Globus pallidus (tissue), 1 donor: ENCODE measurements around the gene POTEH.
"Not testable (repeated sequence)": the region's sequence is repeated elsewhere in the genome, so short reads cannot be mapped to it uniquely, and the experiment has no call there.

Source experiments
- DNase-seq: peaks from one replicate; pipeline ENCODE4 v3.0.0-alpha.2; 2015; ENCODE audit warnings: low spot score

POTEH gene

DNA sequence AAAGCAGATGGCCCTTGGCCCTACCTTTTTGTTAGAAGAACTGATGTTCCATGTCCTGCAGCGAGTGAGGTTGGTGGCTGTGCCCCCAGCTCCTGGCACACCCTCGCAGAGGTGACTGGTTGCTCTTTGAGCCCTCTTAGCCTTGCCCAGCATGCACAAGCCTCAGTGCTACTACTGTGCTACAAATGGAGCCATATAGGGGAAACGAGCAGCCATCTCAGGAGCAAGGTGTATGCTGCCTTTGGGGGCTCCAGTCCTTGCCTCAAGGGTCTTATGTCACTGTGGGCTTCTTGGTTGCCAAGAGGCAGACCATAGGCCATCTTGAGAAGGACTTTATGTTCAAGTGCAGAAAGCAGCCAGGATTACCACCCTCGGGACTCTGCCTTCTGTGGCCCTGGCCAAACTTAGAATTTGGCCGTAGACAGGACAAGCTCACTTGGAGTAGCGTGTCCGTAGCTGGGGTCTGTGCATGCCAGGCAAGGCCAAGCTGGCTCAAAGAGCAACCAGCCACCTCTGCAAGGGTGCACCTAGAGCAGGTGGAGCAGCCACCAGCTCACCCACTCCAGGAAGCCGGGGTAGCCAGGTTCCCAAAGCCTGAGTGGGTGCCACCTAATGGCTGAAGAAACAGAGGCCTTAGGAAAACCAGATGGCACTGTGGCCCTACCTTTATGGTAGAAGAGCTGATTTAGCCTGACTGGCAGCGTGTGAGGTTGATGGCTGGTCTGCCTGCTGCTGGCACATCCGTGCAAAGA is 48.5 kb downstream of the POTEH start:
- DNase-seq: not testable (repeated sequence)

GRCh38 chr22:15738909-15739391 is 49.1 kb downstream of the POTEH start:
- DNase-seq: not testable (repeated sequence)

GRCh38 chr22:15747636-15748323 is 58.0 kb downstream of the POTEH start:
- not testable (repeated sequence) for DNase-seq

DNA sequence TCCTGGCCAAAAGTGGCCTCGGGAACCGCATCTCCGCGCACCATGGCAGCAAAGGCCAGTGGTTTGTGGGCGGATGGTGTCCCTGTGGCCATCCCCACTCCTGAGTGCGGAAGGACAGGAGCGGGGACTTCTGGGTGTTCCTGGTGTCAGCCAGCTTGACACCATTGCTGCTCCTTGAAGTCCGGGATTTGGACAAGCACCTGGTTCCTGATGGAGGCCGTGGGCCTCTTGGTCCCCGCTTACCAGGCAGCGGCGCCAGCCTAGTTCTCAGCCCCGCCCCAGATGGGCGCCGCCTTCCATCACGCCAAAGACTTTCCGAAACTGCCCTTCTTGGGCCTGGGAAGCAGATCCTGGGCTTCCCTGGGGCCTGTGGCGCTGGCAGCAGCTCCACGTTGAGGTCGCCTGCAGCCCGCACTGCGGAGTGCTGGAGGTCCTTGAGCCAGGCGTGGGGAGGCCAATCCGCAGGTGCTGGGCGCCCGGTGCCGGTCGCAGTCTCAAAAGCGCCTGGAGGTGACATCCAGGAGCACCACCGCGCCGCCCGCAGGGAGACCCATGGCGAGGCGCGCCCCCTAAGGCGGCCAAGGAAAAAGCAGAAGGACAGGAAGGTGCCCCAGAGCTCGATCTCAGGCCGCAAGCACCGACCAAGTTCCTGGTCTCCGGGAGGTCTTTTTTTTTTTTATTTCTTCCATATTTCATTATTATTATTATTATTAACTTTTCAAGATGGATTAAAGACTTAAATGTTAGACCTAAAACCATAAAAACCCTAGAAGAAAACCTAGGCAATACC is 59.5 kb downstream of the POTEH start:
- not testable (repeated sequence) for DNase-seq

DNA sequence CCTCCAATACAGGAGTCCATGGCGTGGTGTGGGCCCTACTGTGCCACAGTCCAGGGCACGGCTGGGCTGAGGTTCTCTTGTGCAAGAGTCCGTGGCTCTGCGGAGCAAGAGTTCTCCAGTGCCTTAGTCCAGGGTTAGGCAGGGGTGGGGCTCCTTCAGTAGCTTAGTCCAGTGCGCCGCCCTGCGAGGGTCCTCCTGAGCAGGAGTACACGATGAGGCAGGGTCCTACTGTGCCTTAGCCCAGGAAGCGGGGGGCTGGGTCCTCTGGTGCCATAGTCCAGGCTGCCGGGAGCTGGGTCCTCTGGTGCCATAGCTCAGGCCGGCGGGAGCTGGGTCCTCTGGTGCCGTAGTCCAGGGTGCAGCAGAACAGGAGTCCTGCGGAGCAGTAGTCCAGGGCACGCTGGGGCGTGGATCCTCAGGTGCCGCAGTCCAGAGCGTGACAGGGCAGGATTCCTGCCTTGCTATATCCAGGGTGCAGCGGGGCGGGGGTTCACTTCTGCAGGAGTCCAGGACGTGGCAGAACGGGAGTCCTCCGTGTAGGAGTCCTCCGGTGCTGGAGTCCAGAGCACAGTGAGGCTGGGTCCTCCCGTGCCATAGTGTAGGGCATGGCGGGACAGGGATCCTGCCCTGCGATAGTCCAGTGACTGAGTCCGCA is 69.7 kb downstream of the POTEH start:
- not testable (repeated sequence) for DNase-seq

DNA sequence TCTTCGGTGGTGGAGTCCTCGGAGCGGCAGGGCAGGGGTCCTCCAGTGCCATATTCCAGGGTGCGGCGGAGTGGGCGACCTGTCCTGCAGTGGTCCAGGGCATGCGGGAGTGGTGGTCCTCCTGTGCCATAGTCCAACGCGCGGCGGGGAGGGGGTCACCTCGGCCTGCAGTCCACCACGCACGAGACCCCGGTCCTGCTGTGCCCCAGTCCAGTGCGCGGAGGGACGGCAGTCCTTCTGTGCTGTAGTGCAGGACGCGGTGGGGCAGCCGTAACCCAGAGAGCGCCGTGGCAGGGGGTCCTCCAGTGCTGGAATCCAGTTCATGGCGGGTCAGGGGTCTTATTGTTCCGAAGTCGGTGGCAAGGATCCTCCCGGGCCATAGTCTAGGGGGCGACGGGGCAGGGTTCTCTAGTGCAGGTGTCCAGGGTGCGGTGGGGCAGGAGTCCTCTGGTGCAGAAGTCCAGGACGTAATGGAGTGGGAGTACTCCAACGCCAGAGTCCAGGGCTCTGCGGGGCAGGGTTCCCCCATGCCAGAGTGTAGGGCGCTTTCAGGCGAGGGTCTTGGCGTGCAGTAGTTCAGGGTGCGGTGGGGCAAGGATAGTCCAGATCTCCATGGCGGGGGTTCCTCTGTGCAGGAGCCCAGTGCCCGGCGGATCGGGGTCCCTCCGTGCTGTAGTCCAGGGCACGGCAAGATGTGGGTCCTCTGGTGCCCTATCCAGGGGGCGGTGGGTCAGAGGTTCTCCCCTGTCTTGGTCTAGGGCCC is 70.7 kb downstream of the POTEH start:
- not testable (repeated sequence) for DNase-seq

GRCh38 chr22:15761151-15761777 is 71.4 kb downstream of the POTEH start:
- not testable (repeated sequence) for DNase-seq

GRCh38 chr22:15763559-15763958 is 73.7 kb downstream of the POTEH start:
- DNase-seq: not testable (repeated sequence)
